ENCODE measurements around the gene FURIN. TPM values are rescaled to one million over a fixed set of nuclear protein-coding genes. Genes with fewer than 3 reads are reported as not detected.

The FURIN gene
- polyA plus RNA-seq, 1 of the 3 experiments (the other 2 are of a cell fraction): 40.8 TPM

- Histone ChIP-seq H3K79me2 (ENCODE audit: insufficient read depth) (no peaks in the 10 kb centered on the region), H2AFZ (ENCODE audit: low read depth) (no peak overlapping the region), H3F3A (replicated peaks; ENCODE audit: insufficient read depth) (no peaks in the 10 kb centered on the region), H3K4me1 (ENCODE audit: control insufficient read depth in 1 of 2, insufficient read depth in 2 of 2, low read depth in 1 of 2, low read length in 1 of 2) (peaks cover 0 to 5% of the 10 kb centered on the region in 2 experiments; a peak in 1 of 4 replicates), H3K9me2 (no peaks in the 10 kb centered on the region), H3K4me3 (ENCODE audit: low read depth in 2 of 2, low read length in 1 of 2) (no peak overlapping the region), H4K20me1 (ENCODE audit: insufficient read depth) (no peaks in the 10 kb centered on the region), H3K9me3 (no peaks in the 10 kb centered on the region), H3K36me3 (replicated peaks in 1 of 2; ENCODE audit: control insufficient read depth in 1 of 2, insufficient read depth in 2 of 2, low read length in 1 of 2) (no peaks in the 10 kb centered on the region), H3K9ac (no peak overlapping the region), H3K27me3 (ENCODE audit: insufficient read depth) (no peaks in the 10 kb centered on the region), H3K27ac (ENCODE audit: low read depth in 2 of 2, low read length in 1 of 2) (no peak overlapping the region), H3K4me2 (no peak overlapping the region)
- POLR2A ChIA-PET: no interaction called here
- no peak for TF ChIP-seq POLR2AphosphoS5 (IDR thresholded peaks at IDR 0.05; ENCODE audit: low read depth, low read length)
- no peak for TF ChIP-seq TAF1 (IDR thresholded peaks at IDR 0.05; ENCODE audit: borderline replicate concordance, low read depth, low read length)
- no peak for TF ChIP-seq RXRA (IDR thresholded peaks at IDR 0.05; ENCODE audit: borderline replicate concordance, low read depth)
- TF ChIP-seq GABPA (IDR thresholded peaks at IDR 0.05; ENCODE audit: low read depth): no peak
- TF ChIP-seq PBX3 (IDR thresholded peaks at IDR 0.05): no peak
- TF ChIP-seq EZH2phosphoT487 (IDR thresholded peaks at IDR 0.05; ENCODE audit: borderline replicate concordance, low read depth): no peak
- no peak for TF ChIP-seq RCOR1 (IDR thresholded peaks at IDR 0.05; ENCODE audit: low read length)
- TF ChIP-seq, protein P1, sequence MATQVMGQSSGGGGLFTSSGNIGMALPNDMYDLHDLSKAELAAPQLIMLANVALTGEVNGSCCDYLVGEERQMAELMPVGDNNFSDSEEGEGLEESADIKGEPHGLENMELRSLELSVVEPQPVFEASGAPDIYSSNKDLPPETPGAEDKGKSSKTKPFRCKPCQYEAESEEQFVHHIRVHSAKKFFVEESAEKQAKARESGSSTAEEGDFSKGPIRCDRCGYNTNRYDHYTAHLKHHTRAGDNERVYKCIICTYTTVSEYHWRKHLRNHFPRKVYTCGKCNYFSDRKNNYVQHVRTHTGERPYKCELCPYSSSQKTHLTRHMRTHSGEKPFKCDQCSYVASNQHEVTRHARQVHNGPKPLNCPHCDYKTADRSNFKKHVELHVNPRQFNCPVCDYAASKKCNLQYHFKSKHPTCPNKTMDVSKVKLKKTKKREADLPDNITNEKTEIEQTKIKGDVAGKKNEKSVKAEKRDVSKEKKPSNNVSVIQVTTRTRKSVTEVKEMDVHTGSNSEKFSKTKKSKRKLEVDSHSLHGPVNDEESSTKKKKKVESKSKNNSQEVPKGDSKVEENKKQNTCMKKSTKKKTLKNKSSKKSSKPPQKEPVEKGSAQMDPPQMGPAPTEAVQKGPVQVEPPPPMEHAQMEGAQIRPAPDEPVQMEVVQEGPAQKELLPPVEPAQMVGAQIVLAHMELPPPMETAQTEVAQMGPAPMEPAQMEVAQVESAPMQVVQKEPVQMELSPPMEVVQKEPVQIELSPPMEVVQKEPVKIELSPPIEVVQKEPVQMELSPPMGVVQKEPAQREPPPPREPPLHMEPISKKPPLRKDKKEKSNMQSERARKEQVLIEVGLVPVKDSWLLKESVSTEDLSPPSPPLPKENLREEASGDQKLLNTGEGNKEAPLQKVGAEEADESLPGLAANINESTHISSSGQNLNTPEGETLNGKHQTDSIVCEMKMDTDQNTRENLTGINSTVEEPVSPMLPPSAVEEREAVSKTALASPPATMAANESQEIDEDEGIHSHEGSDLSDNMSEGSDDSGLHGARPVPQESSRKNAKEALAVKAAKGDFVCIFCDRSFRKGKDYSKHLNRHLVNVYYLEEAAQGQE (IDR thresholded peaks at IDR 0.05; ENCODE audit: low read depth, low read length): no peak
- TF ChIP-seq YY1 (IDR thresholded peaks at IDR 0.05; ENCODE audit: low read depth): no peak
- 65% methylated on average over 5 of the region's 5 CpGs for WGBS (ENCODE audit: low lambda C conversion rate)
- no peak for DNase-seq
- CTCF ChIA-PET: no interaction called here
Observed at GRCh38 chr15:90834626-90835025, 33.8 kb upstream of the FURIN start.

DNA sequence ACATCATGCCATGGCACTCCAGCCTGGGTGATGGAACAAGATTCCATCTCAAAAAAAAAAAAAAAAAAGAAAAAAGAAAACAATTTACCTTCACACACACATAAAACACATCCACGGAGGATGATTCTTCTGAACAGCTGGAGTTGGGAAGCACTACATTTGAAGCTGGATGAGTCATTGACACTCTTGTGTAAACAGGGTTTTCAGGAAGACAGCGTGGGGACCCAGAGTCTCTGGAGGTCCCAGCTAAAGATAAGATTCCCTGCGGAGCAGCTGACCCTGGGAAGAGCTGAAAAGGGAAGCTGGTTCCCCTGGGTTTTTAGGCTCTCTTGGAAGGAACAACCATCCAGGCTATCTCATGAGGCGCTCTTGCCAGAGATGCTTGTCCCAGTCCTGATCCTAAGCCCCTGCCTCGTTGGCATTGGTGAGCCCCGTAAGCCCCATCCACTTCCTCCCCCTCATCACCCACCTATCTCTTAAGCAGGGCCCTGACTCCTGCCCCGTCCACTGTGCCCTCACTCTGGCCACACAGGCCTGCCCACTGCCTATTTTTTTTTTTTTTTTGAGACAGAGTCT, 32.0 kb upstream of the FURIN start:
- 66% methylated on average over 6 of the region's 7 CpGs for WGBS (ENCODE audit: low lambda C conversion rate)
- CTCF ChIA-PET: no interaction called here
- H4K20me1 ChIP-seq (ENCODE audit: insufficient read depth): no peaks in the 10 kb centered on the region
- no peaks in the 10 kb centered on the region for H3K36me3 ChIP-seq (replicated peaks in 1 of 2; ENCODE audit: control insufficient read depth in 1 of 2, insufficient read depth in 2 of 2, low read length in 1 of 2)
- no peaks in the 10 kb centered on the region for H3K79me2 ChIP-seq (ENCODE audit: insufficient read depth)
- no peak overlapping the region for H3K27ac ChIP-seq (ENCODE audit: low read depth in 2 of 2, low read length in 1 of 2)
- peaks cover 4% of the 10 kb centered on the region for H3F3A ChIP-seq (replicated peaks; ENCODE audit: insufficient read depth)
- H3K4me3 ChIP-seq (ENCODE audit: low read depth in 2 of 2, low read length in 1 of 2): no peak overlapping the region
- no peak overlapping the region for H2AFZ ChIP-seq (ENCODE audit: low read depth)
- H3K4me1 ChIP-seq (ENCODE audit: control insufficient read depth in 1 of 2, insufficient read depth in 2 of 2, low read depth in 1 of 2, low read length in 1 of 2): peaks cover 0 to 11% of the 10 kb centered on the region in 2 experiments; a peak in 1 of 4 replicates
- H3K9me2 ChIP-seq: no peaks in the 10 kb centered on the region
- no peak overlapping the region for H3K4me2 ChIP-seq
- POLR2A ChIA-PET: no interaction called here
- DNase-seq: no peak
- TF ChIP-seq FOXJ3 (CRISPR knock-in tag; IDR thresholded peaks at IDR 0.05) (no peak), YY1 (IDR thresholded peaks at IDR 0.05; ENCODE audit: low read depth) (no peak), RXRA (IDR thresholded peaks at IDR 0.05; ENCODE audit: borderline replicate concordance, low read depth) (no peak), PBX3 (IDR thresholded peaks at IDR 0.05) (no peak), EZH2phosphoT487 (IDR thresholded peaks at IDR 0.05; ENCODE audit: borderline replicate concordance, low read depth) (no peak), CHD2 (IDR thresholded peaks at IDR 0.05; ENCODE audit: low read length, partially characterized antibody) (no peak), POLR2AphosphoS5 (IDR thresholded peaks at IDR 0.05; ENCODE audit: low read depth, low read length) (no peak), FOSL2 (IDR thresholded peaks at IDR 0.05; ENCODE audit: borderline replicate concordance, low read depth) (no peak), ELF1 (IDR thresholded peaks at IDR 0.05) (no peak), TEAD4 (IDR thresholded peaks at IDR 0.05; ENCODE audit: borderline replicate concordance, insufficient read depth) (no peak)
- TF ChIP-seq, protein P1 (IDR thresholded peaks at IDR 0.05; ENCODE audit: low read depth, low read length): no peak
- H3K27me3 ChIP-seq (ENCODE audit: insufficient read depth): no peaks in the 10 kb centered on the region
- H3K9ac ChIP-seq: no peak overlapping the region
- H3K9me3 ChIP-seq: no peaks in the 10 kb centered on the region
